AG20443 (cell line): ENCODE results near the gene FXYD3.
A peak's percentile ranks its signal among the peaks of the same experiment; 100 is the strongest.

ENCODE experiments used
- DNase-seq: peaks from one replicate; pipeline ENCODE4 v3.0.0; 2012; ENCODE audit warnings: low spot score, mixed read lengths

FXYD3 gene, protein sequence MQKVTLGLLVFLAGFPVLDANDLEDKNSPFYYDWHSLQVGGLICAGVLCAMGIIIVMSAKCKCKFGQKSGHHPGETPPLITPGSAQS

DNA sequence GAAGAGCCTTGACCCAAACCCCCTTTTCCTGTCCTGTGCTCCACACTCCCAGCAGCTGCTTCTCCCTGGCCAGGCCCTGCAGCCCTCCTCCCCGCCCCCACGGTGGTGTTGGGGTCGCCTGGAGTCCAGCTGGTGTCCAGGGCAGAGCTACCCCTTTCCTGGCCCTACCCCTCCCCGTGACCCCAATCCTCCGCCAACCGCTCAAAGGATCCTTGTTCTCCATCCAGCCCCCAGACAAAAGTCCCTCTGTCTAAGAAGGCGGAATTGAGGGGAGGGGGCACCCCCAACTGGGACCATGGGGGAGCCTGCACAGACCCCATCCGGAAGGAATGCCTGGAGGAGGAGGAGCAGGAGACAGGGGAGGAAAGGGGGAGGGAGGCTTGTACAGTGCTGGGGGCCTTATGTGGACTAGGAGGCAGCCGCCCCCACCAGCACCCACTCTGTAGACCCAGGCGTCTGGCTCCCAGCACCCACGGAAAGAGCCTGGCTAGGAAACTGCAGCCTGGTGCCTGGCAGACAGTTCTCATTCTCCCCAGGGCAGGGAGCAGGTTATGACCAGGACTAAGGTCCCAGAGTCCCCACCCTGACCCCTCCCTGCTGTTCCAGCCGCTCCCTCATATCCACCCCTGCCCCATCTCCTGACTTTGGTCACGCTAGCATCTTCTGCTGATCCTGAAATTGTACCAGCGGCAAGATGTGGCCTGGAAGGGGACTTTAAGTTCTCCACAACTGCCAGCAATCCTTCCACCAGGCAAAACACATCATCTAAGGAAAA, at the start of gene FXYD3:
Gene FXYD3, plus strand, starts transcription at position 647 of the 775 bp plus-strand sequence. CDS start 3,554 bp downstream, outside the sequence.
- DNase-seq, result no peak

DNA sequence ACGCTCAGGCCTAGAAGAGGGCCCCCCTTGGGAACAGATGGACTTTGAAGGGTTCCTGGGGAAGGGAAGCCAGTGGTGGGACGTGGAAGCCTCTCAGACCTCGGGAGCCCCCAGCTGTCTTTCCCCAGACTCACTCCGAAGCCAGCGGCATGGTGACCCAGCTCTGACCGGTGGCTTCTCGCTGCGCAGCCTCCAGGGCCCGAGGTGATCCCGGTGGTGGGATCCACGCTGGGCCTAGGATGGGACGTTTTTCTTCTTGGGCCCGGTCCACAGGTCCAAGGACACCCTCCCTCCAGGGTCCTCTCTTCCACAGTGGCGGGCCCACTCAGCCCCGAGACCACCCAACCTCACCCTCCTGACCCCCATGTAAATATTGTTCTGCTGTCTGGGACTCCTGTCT, 49.5 kb upstream of the FXYD3 start:
- no peak for DNase-seq

GRCh38 chr19:35066691-35067563, 48.7 kb upstream of the FXYD3 start:
- DNase-seq, result peak; percentile 92

GRCh38 chr19:35068941-35069634, 46.5 kb upstream of the FXYD3 start:
- no peak for DNase-seq

DNA sequence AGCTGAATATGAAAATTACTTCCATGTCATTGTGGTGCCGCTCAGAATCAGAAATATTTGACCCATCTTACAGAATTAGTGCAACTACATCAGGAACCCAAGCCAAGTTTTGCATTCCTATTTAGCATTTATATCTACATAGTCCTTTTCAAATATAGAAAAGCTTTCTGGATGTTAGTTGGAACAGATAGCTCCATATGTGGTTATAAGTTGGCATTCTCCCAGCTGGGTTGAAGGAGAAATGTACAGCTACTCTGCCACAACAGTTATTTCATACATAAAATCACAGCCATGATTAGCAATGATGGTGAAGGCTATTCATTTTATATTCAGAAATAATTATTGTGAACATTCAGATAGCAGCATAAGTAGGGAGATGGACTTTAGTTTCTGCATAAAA, 45.9 kb upstream of the FXYD3 start:
- no peak for DNase-seq

GRCh38 chr19:35070471-35070870, 45.2 kb upstream of the FXYD3 start:
- no peak for DNase-seq

DNA sequence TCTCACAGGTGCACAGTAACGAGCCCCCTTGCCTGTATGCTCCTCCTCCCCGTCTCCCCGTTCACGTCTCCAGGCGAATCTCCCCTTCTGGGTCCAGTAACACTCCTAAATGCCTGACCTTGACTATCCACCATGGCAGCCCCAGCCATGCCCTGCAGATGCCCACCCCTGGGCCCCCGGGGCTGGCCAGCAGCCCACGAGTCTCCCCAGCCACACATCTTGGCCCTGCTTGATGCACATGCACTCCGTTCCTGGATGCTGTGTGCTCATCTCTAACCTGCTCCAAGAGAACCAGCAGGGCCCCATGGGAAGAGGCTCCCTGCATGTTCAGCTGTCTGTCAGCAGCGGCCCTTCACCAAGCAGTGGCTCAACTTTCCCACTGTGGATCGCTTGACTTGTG, 42.1 kb upstream of the FXYD3 start:
- DNase-seq, result no peak

DNA sequence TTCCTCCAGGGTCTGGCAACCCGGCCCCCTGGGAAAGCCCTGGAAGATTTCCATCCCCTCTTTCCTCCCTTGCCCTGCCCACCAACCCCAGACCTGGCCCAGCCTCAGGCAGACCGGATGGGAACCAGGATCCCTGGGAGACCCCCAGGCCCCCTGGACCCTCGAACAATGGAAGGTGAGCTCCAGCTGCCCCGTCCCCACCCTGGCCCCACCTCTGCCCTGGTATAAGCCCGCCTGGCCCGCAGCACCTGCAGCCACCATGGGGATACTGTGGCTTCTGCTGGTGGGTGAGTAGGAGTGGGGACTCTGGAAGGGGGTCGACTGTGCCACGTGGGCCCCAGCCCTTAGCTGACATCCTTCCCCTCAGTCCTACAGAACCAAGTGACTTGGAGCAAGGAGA, 41.7 kb upstream of the FXYD3 start:
- DNase-seq, result no peak

DNA sequence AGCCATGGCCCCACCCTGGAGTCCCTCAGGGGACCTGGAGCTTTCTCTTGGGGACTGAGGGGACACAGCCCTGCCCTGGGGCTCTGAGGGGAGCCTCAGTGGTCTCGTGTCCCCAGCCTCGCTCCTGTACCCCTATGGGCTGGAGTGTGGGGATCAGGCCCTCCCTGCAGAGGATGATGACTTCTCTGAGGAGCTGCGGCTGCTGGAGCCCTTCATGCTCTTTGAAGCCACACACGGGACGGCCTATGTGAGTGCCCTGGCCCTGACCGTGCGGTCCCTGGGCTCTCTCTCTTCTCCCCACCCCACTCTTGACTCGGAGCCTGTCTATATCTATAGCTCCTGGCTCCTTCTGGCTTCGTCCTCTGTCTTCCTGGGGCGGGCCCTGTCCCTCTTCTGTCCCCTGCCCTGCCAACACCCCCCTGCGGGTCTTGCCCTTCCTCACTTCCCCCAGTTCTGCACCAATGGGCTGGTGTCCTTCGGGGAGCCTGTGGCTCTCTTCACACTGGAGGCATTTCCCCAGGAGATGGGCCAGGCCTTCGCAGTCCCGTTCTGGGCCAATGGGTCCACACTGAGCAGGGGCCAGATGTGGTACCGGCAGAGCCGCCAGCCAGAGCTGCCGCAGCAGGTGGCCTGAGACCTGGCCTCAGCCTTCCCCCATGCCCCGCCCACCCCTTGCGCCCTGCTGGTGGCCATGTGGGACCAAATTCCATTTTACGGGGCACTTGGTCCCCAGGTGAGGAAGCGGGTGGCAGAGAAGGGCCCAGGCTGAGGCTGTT, 41.0 kb upstream of the FXYD3 start:
- DNase-seq, result no peak

- no peak for DNase-seq
Measured at GRCh38 chr19:35075202-35076025, 40.2 kb upstream of the FXYD3 start.

- no peak for DNase-seq
Measured at GRCh38 chr19:35076026-35076370, 39.6 kb upstream of the FXYD3 start.

DNA sequence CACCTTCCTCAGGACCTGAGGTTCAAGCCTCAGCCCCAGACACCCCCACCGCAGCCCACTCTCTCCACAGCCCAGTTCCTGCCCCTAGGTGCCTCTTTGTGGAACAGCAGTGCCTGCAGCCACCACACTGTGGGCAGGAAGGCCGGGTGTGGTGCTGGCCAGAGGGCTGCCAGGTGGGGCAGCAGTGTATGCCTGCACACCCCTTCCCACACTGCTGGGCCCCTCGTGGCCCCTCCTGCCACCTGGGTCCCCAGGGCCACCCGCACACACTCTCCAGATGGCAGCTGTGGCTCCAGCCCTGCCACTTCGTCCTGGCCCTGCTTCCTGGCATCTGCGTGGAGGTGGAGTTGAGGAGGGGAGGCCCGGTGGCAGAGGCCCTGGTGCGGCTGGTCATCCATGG, 39.0 kb upstream of the FXYD3 start:
- no peak for DNase-seq

GRCh38 chr19:35077411-35078223, 38.0 kb upstream of the FXYD3 start:
- no peak for DNase-seq

GRCh38 chr19:35079826-35080225, 35.8 kb upstream of the FXYD3 start:
- DNase-seq, result no peak

- DNase-seq, result no peak
Measured at GRCh38 chr19:35080613-35081170, 34.9 kb upstream of the FXYD3 start.

GRCh38 chr19:35081201-35081600, 34.4 kb upstream of the FXYD3 start:
- DNase-seq, result no peak

DNA sequence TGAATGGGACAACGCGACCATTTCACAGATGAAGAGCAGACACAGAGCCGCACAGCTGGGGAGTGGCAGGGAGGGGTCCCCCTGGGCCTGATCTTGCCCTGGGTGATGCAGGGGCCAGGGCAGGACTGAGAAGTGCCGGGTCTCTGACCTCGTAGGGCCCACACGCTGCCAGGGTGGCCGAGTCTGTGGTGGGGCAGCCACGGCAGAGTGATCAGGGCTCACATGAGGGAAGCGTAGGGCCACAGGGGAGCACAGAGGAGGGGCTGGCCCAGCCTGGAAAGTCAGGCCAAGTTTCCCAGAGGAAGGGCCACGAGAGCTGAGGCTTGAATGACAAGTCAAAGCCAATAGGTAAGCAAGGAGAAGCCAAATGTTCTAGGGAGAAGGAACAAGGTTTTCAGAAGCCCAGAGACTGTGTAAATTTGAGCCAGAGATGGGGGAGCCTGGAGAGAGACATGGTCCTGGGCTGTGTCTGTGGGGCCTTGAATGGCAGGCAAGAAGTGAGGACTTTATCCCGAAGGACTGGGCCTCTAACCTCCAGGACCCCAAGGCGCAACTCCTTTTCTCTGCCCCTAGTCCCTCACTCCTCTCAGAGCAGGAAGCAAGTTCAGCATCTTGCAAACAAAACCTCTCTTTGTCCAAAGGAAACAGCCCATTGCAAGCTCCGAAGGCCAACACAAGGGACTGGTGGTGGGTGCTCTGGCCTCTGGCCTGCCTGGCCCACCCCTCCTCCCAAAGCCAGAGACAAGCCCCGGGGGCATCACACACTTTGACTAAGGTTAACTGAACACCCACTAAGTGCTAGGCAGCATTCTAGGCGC, 31.7 kb upstream of the FXYD3 start:
- no peak for DNase-seq

GRCh38 chr19:35084509-35084762, 31.2 kb upstream of the FXYD3 start:
- no peak for DNase-seq

DNA sequence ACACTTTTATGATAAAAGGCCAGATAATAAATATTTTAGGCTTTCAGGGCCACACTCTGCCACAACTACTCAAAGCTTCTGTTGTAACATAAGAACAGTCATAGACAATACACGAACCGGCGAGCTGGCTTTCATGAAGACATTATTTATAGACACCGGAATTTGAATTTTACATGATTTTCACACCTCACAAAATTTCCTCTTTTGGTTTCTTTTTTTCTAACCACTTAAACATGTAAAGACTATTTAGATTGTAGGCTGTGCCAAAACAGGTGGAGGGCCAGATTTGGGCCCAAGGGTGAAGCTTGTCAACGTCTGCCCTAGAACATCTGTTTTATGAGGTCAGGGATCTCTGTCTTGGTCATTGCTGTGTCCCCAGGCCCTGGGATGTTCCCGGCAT, 29.7 kb upstream of the FXYD3 start:
- DNase-seq, result no peak
